GM19455 (cell line): ENCODE data around the gene PTPRCAP.
"Not testable (repeated sequence)": the region's sequence is repeated elsewhere in the genome, so short reads cannot be mapped to it uniquely, and the experiment has no call there.

Experiments
- ATAC-seq: cut with Tn5 transposase; IDR thresholded peaks from one replicate; pipeline ENCODE4 v1.9.1; 2021; ENCODE audit not compliant: unreplicated experiment

The PTPRCAP gene

DNA sequence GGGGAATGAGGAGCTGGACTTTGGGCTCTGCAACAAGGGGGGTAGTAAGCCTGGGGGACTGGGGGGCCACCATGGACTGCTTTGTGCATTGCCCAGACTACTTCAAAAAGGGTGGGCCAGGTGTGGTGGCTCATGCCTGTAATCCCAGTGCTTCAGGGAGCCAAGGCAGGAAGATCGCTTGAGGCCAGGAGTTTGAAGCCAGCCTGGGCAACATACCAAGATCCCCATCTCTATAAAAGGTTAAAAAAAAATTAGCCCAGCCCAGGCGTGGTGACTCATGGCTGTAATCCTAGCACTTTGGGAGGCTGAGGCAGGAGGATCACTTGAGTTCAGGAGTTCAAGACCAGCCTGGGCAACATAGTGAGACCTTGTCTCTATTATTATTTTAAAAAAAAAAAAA lies 28.0 kb upstream of the PTPRCAP start:
- ATAC-seq: not testable (repeated sequence)

DNA sequence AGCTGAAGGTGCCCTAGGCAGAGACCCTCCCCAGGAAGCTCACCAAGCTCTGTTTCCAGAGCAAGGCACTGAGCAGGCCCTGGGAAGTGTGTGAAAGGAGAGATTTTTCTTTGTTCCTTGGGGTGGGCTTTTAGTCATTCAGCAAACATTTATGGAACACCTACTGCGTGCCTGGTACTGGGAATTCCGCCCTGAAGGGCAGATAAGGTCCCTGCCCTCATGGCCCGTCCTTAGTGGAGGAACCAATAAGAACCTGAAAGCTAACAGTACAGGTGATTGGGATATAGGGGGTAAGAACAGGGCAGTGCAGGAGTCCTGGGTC lies 27.7 kb upstream of the PTPRCAP start:
- ATAC-seq: no peak

DNA sequence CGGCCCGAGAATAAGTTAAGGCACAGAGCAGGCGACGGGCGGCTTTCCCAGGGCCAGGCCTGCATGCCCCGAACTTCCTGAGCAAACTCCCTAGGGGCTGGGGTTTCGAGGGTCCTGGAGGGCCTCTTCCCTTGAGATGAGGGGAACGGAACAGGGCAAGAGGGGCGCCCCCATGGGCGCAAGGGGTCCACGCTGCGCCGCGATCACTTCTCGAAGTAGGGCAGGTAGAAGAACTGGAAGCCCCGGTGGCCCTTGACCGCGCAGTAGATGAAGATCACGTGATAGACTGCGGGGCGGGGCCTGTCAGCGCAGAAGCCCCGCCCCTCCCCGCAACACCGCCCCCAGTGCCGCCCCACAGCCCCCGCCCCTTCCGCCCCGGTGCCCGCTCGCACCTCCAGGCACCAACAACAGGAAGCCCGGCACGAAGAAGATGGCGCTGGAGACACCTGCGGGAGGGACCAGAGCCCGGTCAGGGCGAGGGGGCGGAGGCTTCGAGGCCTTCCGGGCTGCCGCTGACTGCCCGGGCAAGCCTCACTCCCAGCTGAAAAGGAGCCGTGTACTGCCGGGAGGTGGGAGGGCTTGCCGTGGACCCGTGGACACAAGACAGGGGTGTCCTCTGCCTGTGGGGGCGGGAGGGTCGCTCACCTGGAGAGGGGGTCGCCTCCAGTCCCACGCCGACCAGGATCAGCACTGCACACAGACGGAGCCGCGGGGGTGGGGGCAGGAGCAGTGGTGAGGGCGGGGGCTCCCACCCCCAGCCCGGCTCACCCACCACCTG lies 27.1 kb upstream of the PTPRCAP start:
- ATAC-seq: no peak

DNA sequence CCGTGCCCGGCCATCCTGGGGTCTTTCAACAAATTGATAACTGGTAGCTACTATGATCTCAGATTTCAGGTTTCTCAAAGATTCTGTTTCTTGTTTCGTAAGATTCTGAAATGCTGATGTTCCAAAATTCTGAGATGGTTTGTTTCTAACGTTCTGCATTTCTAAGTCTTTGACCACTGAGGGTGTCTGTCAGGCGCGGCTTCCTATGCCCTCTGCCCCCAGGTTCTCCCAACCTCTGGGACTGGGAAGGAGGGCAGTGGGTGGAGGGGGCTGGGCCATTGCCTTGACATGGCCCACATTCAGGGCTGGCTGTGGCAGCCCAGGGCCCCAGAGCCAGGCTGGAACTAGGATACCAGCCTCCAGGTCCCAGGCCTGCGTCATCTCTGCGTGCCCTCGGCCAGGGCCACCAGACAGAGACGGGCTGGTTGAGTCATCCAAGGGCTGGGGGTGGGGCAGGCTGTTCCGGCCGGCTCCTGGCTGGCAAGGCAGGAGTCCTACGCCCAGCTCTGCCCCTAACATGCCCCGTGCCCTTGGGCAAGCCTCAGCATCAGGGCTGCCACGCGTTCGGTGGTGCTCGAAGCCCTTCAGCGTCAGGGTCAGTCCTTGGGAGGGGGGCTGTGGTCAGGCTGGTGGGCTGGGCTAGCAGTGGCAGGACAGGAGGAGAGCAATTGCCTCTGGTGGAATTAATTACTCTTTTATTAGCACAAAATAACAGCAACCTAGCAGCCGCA lies 26.4 kb upstream of the PTPRCAP start:
- ATAC-seq: no peak

DNA sequence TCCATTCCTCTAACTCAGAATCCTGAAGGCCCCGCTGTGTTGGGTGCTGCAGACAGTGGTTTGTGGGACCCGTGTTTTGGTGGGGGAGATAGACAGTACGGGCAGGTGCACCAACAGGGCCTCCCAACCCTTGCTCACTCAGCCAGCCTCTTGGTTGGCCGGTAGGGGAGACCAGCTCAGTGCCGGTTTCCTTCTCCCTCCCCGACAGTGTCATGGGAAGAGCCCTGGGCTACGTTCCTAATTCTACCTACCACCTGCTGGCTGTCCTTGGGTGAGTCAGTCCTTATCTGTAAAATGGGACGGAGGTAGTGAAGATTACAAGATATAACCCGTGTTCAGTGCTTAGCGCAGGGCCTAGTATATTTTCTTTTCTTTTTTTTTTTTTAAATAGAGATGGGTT lies 25.7 kb upstream of the PTPRCAP start:
- ATAC-seq: no peak

DNA sequence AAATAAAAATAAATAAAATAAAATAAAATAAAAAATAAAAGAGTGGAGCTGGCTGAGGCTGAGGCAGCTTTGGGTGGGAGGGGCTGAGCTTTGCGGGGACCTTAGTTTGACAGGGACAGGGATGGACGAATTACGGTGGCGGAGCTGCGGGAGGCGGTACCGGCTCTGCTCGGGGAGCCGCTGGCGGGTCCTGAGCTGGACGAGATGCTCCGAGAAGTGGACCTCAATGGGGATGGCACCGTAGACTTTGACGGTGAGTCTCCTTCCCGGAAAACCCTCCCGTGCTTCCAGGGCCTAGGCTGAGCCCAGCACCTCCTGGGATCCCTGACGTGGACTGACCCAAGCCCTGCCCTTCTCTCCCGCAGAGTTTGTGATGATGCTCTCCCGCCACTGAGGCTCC lies 20.8 kb upstream of the PTPRCAP start:
- ATAC-seq: no peak

DNA sequence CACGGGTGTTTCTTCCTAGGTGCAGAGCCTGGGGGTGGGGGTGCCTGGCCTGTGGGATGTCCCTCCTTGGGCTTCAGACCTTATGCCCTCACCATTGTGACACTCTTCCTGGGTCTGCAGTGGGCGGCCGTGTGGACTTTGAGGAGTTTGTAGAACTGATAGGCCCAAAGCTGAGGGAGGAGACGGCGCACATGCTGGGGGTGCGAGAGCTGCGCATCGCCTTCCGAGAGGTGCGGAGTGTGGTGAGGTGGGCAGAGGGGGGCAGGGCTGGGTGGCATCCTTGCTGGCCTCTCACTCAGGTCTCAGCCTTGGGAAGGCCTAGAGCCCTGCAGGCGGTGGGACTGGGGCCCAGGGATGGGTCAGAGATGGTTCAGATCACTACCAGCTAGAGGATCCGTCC lies 20.0 kb upstream of the PTPRCAP start:
- ATAC-seq: no peak

DNA sequence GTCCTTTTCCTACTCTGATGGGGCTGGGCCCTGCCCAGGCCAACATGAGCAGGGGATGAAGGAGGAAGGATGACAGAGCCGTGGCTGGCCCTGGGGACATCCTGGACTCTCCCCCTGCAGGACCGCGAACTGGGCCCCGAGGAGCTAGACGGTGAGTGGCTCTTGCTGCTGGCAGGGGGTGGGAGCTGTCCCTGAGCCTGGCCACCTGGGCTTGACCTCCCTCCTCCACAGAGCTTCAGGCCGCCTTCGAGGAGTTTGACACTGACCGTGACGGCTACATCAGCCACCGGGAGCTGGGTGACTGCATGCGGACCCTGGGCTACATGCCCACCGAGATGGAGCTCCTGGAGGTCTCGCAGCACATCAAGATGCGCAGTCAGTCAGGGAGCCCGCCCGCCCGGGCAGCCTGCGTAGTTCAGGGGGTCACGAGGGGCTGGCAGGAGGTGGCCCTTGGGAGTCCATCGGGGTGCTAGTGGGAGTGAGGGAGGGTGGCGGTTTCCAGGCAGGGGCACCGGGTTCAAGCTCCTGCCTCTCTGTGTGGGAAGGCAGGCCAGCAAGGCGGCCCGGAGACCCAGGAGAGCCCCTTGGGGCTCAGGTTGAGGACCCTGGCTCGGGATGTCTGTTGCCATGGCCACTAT lies 18.7 kb upstream of the PTPRCAP start:
- ATAC-seq: no peak

DNA sequence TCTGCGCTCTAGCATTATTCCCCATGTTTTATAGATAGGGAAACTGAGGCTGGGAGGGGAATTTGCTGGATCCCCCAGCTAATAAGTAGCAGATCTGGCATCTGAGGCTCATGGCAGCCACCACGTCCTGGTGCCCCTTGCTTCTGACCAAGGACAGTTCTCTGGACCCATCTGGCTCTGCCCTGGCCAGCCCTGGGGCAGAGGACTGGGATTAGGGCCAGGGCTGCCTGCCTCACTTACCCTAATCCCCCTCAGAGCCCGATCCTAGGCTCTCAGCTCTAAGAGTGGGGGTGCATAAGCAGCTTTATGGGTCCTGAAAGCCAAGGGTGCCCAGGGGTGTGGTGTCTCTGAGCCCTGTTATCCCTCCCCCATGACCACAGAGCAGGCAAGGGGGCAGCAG lies 17.6 kb upstream of the PTPRCAP start, which contains the start of gene CABP4:
CABP4 (plus strand) TSS at position 301 of the 400 bp plus-strand sequence; CDS start at position 371, 70 bp downstream.
- ATAC-seq: no peak

DNA sequence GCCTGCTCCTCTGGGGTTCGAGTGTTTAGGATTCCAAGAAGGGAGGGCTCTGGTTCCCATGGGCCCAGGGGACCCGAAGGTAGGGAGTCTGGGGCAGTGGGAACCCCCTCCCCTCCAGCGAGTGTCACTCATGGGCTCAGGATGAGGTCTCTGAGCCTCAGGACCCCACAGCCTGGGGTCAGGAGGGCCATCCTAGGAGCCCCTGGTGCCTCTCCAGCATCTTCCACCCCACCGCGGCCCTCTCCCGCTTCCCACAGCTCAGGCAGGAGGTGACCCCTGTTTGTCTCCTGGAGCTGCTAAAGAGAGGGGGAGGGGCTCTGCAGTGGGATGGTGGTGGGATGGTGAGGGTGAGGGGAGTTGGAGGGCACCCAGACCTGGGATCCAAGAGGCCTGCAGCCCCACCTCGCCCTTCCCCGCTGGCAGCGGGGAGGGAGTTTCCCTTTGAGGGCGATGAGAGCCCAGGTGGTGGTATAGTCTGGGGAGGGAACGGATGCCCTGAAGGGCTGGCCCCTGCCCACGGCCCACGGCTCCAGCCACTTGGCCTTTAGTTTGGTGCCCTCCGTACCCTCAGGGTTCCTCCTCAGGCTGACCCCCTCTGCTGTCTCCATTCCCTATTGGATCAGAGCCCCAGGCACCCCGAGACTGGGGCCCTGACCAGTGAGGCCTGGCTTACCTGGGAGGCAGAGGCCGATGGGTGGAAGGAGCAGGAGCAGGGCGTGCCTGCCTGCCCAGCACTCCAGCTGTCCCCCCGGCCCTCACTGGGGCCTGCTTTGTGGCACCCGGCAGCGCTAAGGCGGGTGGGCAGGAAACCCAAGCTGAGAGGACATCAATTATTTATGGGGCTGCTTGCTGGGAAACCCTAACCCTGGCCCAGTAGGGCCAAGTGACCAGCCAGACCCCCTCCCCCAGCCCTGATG lies 16.6 kb upstream of the PTPRCAP start:
- no peak for ATAC-seq

DNA sequence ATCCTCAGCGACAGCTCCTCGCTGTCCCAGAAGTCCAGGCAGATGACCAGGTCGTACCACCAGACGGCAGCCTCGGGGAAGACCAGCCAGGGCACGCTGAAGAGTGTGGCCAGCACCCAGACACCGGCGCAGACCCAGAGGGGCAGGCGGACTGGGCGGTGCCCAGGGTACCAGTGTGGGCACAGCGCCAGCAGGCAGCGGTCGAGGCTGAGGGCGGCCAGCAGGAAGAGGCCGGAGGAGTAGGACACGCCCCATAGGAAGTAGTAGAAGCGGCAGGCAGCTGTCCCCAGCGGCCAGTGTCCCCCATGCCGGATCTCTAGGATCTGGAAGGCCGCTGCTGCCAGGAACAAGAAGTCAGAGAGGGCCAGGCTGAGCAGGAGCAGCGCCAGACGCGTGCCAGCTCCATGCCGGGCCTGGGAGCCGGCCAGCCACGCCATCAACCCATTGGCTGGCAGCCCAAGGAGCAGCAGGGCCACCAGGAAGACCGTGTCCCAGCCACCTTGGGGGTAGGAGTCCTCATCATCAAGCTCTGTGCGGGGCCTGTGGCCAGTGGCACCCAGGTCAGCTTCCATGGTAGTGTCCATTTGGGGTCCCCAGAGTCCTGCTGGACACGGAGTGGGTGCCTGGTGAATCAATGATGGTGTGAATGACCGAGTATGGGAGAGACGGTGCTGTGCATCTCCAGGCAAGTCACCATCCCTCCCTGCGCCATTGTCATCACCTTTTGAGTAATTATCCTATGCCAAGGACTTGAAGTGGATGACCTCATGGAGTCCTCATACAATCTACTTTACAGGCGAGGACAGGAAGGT lies 14.9 kb upstream of the PTPRCAP start, which contains the start of gene GPR152:
GPR152 (minus strand) TSS at position 589 of the 812 bp plus-strand sequence; CDS start at position 584, 5 bp downstream.
- ATAC-seq: no peak

DNA sequence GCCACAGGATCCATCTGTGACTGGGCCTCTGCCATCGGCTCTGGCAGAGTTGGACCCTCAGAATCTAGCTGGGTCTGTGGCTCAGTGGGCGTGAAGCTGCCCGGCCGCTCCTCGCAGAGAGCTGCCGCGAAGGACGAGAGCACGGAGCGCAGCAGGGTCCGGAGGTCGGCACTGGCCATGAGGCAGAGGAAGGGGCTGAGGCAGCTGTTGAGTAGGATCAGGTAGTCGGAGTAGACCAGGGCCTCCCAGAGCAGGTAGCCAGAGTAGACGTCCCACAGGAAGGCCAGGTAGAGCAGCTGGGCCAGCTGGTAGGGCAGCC lies 14.1 kb upstream of the PTPRCAP start:
- no peak for ATAC-seq

DNA sequence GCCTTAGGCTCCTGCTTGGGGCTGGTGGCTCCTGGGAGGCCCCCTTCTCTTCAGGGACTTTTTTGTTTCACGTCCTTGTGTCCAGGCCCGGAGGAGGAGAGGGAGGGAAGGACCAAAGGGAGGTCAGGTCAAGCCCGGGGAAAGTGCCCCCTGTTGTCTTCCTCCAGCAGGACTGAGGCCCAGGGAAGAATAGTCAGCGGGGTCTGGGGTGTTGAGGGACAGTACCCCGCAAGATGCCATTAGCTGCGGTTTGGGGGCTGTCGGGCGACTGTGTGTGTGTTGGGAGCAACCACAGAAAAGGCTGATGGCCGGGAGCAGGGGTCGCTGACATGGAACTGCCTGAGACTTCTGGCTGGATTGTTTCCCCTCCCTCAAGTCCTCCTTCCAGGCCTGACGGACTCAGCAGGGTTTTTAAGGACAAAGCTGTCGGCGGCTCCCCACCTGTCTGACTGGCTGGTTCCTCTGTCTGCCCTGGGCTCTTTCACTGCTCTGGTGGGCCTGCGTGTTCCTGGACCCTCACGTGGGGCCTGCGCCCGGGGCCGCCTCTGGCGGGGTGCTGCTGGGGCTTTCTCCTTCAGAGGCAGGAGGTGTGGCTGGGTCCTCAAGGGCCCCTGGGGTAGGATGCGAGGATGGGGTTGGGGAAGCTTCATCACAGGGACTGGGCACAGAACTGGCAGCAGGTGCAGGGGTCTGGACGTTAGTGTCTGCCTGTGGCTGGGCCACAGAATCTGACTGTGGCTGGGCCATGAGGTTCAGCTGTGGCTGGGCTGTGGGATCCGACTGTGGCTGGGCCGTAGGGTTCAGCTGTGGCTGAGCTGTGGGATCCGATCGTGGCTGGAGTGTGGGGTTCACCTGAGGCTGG lies 13.5 kb upstream of the PTPRCAP start:
- ATAC-seq: no peak

DNA sequence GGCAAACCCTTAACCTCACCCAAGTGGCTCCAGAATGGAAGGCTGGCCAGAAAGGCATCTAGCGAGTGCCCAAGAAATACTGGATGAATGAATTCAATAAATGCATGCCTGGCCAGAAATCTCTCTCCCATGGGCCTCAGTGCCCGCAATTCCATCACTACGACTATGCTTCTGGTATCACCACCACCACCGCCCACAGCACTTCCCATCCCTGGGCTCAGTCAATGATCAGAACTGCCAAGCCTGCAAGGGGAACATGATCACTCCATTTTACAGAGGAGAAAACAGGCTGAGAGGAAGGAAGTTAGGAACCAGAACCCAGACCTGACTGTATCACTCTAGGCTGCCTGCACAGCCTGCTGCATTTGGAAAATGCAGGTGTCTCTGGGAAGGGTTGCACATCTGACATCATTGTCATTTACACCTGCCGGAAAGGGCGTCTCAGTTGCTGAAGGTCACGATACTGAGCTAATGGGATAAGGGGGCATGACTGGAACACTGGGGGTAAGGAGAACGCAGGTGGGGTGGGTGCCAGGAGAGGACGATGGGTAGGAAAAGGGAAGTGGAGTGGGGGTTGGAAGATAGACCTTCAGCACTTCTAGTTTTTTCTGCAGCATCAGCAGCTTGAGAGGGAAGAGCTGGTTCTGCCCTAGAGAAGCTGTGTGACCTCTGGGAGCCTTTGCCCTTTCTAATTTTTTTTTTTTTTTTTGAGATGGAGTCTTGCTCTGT lies 11.8 kb upstream of the PTPRCAP start:
- ATAC-seq: no peak

DNA sequence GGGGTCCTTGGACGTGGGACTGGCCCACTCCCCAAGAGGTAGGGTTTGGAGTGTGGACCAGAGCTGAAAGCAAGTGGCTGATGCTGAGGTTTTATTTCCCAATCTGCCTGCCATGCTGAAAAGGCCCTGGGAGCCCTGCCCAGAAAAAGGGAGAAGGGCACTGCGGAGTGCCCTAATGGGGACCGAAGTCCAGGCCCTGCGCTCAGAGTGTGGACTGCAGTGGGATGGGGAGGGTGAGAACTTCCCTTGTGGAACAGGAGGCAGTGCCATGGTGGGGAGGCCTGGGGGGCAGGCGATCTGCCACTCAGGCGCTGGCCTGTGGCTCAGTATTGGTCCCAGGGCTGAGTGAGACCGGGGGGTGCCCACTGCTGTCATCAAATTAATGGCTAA lies 10.7 kb upstream of the PTPRCAP start:
- no peak for ATAC-seq

DNA sequence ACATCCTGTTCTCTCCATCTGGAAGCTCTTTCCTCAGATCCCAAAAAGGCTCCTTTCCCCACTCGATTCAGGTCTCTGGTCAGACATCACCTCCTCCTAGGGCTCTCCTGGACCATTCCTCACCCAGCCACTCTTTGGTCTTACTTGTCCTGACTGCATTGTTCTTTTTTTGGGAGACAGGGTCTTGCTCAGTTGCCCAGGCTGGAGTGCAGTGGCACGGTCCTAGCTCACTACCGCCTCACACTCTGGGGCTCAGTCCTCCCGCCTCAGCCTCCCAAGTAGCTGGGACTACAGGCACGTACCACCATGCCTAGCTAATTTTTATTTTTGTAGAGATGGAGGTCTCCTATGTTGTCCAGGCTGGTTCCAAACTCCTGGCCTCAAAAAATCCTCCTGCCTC lies 8.0 kb upstream of the PTPRCAP start:
- ATAC-seq: no peak

DNA sequence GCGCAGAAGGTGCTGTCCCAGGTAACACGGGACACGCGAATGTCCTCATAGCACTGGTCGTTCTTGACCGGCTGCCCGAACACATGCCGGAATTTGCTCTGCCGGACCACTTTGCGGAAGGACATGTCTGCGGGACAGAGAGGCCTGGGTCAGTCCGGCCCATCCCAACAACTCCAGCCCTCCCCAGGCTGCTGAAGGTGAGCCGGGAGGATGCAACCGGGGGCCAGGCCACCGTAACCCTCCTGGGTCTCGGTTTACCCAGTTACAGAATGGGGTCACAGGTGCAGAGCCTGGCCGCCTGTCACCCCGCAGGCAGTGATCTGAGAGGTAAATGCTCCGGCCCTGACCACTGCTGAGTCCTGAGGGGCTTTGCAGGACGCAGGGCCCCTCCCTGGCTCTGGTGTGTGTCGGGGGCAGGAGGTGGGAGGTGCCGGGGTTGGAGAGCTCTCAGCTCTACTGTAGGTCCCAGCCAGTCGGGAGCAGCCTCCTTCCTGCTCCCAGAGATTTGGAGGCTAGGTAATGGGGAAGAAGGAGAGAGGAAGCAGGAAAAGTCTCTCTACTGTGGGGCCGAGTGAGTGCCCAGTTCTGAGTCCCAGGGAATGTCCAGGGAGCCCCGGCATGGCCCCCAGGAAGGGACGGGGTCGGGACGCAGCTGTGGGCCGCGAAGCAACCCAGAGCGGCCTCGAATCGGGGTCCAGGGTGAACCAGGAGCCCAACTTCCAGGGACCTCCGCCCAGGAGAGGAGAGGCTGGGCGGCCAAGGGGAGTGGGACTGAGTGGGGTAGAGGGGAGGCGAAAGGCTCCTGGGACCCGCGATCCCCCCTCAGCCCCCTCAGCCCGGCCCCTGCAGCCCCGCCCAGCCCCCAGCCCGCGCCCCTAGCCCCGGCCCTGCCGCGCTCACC lies 5.3 kb upstream of the PTPRCAP start:
- ATAC-seq: no peak
